Stimulated activated effector memory CD8-positive, alpha-beta T cell treated with anti-CD3 and anti-CD28 coated beads, Interleukin-12 subunit alpha, Interleukin-12 subunit beta, amount 100 ng/mL, for 72 hours (primary cell): ENCODE measurements around the gene GRIP1.

Source experiments
- ATAC-seq: fragments of 150-1000 bp; cut with Tn5 transposase; 2 replicates; pipeline ENCODE4 v1.10.0; 2021
- DNase-seq, 2 donors: peaks; one replicate each; pipeline ENCODE4 v3.0.0; 2021 to 2022; ENCODE audit warnings: low spot score in 2 of 2
- H3K27ac Mint-ChIP-seq: one replicate; pipeline ENCODE4 v1.8.0; 2022; ENCODE audit warnings: mild to moderate bottlenecking, mixed read lengths
- H3K36me3 Mint-ChIP-seq: one replicate; pipeline ENCODE4 v1.8.0; 2022; ENCODE audit warnings: mild to moderate bottlenecking, mixed read lengths
- H3K4me1 Mint-ChIP-seq: one replicate; pipeline ENCODE4 v1.8.0; 2022; ENCODE audit warnings: mixed read lengths
- H3K4me3 Mint-ChIP-seq: one replicate; pipeline ENCODE4 v1.8.0; 2022; ENCODE audit warnings: mild to moderate bottlenecking, mixed read lengths
- H3K9me3 Mint-ChIP-seq: one replicate; pipeline ENCODE4 v1.8.0; 2022; ENCODE audit warnings: mixed read lengths

Gene GRIP1

GRCh38 chr12:66456612-66457011 is 222.3 kb downstream of the GRIP1 start:
- H3K36me3 Mint-ChIP-seq: no peaks in the 10 kb centered on the region
- DNase-seq (no peak), ATAC-seq (no peak)
- no peaks in the 10 kb centered on the region for H3K4me1 Mint-ChIP-seq
- no peaks in the 10 kb centered on the region for H3K9me3 Mint-ChIP-seq
- no peak overlapping the region for H3K4me3 Mint-ChIP-seq
- H3K27ac Mint-ChIP-seq: no peak overlapping the region

- no peak for DNase-seq
- Mint-ChIP-seq H3K4me3 (no peak overlapping the region), H3K27ac (no peak overlapping the region), H3K4me1 (no peaks in the 10 kb centered on the region), H3K36me3 (no peaks in the 10 kb centered on the region), H3K9me3 (no peaks in the 10 kb centered on the region)
- ATAC-seq: peak; percentile 55
These were observed 225.0 kb downstream of the GRIP1 start for GRCh38 chr12:66453844-66454243.

GRCh38 chr12:66453120-66453519 is 225.8 kb downstream of the GRIP1 start:
- ATAC-seq (no peak), DNase-seq (no peak)
- Mint-ChIP-seq H3K36me3 (no peaks in the 10 kb centered on the region), H3K4me3 (no peak overlapping the region), H3K27ac (no peak overlapping the region), H3K4me1 (no peaks in the 10 kb centered on the region), H3K9me3 (no peaks in the 10 kb centered on the region)

- DNase-seq: no peak
- H3K9me3 Mint-ChIP-seq: no peaks in the 10 kb centered on the region
- no peak overlapping the region for H3K4me3 Mint-ChIP-seq
- ATAC-seq: no peak
- H3K27ac Mint-ChIP-seq: no peak overlapping the region
- no peaks in the 10 kb centered on the region for H3K36me3 Mint-ChIP-seq
- no peaks in the 10 kb centered on the region for H3K4me1 Mint-ChIP-seq
These were observed 229.3 kb downstream of the GRIP1 start for GRCh38 chr12:66449531-66449930.

GRCh38 chr12:66447643-66448042 is 231.2 kb downstream of the GRIP1 start:
- ATAC-seq (no peak), DNase-seq (no peak)
- no peaks in the 10 kb centered on the region for H3K36me3 Mint-ChIP-seq

DNA sequence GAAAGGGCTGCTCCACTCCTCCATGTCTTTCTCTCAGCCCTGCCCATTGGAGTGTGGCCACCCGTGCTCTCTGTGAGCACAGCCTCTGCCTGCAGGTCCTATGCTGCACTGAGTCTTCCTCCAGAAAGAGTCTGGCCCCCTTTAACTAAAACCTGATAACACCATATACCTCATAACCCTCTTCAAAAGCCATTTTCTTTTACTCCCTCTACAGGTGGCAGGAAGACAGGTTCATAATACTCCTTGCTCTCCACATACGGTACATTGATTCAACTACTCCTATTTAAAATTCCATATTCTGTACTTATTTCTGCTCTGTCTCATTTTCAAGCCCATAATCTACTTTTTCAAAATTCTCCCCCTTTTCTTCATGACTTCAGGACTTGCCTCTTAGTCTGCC is 232.6 kb downstream of the GRIP1 start:
- no peaks in the 10 kb centered on the region for H3K9me3 Mint-ChIP-seq
- H3K4me3 Mint-ChIP-seq: no peak overlapping the region
- H3K27ac Mint-ChIP-seq: no peak overlapping the region
- no peaks in the 10 kb centered on the region for H3K4me1 Mint-ChIP-seq
- no peak for DNase-seq
- no peaks in the 10 kb centered on the region for H3K36me3 Mint-ChIP-seq
- no peak for ATAC-seq

More at GRCh38 chr12:66447643-66448042, 231.2 kb downstream of the GRIP1 start:
- H3K9me3 Mint-ChIP-seq: no peaks in the 10 kb centered on the region
- no peaks in the 10 kb centered on the region for H3K4me1 Mint-ChIP-seq
- no peak overlapping the region for H3K27ac Mint-ChIP-seq
- no peak overlapping the region for H3K4me3 Mint-ChIP-seq

DNA sequence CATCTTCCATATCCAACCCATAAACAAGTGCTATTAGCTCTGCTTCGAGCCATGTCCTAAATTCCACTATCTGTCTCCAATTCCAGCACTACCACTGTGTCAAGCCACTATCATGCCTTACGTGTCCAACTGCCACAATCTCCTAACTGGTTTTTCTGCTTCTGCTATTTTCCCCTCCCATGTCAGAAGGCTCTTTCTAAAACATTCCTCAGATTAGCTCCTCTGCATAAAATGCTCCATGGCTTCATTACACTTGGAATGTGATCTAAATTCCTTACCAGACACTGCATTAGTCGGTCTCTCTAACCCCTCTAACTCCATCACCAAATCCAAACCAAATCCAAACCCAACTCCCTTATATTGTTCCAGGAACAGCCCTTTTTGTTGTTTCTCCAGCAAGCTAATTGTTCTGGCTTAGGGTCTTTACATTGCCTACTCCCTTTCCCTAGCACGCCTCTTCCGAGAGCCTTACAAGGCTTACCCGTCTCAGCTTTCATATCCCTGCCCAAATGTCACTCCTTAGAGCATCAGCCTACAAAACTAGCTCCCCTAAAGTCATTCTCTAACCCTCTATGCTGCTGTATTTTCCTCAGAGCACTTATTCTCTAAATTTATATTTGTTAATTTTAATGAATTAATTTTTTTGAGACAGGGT is 236.8 kb downstream of the GRIP1 start:
- DNase-seq (no peak), ATAC-seq (no peak)
- no peak overlapping the region for H3K4me3 Mint-ChIP-seq
- no peaks in the 10 kb centered on the region for H3K36me3 Mint-ChIP-seq
- H3K4me1 Mint-ChIP-seq: no peaks in the 10 kb centered on the region
- H3K27ac Mint-ChIP-seq: no peak overlapping the region
- no peaks in the 10 kb centered on the region for H3K9me3 Mint-ChIP-seq

- DNase-seq (no peak), ATAC-seq (no peak)
- H3K4me3 Mint-ChIP-seq: no peak overlapping the region
- no peak overlapping the region for H3K27ac Mint-ChIP-seq
- H3K4me1 Mint-ChIP-seq: no peaks in the 10 kb centered on the region
- H3K9me3 Mint-ChIP-seq: no peaks in the 10 kb centered on the region
- no peaks in the 10 kb centered on the region for H3K36me3 Mint-ChIP-seq
These were observed 240.3 kb downstream of the GRIP1 start for GRCh38 chr12:66438601-66439000.

DNA sequence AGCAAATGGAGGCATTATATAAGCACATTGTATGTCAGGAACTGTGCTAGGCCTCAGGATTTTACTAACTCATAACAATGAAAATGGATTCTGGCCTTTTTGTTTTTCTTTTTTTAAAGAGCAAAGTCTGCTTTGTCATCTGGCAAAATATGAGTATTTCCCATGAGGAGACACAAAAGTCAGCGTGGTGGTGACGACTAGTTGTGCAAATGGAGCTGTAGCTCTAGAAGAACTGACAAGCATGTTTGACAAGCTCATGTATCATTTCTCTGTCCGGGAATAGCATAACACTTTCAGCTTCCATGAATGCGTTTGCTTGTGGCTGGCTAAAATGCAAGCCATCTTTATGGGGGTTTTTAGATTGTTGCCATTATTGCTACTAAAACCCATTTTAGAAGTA is 248.8 kb downstream of the GRIP1 start:
- H3K4me1 Mint-ChIP-seq: no peaks in the 10 kb centered on the region
- H3K27ac Mint-ChIP-seq: no peak overlapping the region
- no peak for ATAC-seq

DNA sequence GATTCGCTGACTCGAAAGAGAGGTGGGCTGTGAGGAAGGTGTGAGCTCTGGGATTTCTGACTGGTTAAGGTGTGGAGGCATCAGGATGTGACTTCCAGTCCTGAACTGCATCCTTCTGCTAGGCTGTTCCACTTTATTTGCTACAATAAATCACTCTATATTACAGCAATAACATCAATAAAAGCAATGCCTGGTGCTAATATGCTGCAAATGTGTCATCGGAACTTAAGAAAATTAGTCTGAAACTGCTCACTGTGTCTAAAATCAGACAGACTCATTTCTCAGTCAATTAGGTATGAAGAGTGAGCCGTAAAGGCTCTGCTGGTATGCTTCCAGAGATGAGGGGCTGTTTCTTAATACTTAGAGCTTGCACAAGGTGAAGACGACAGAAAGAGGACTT is 250.0 kb downstream of the GRIP1 start:
- Mint-ChIP-seq H3K4me1 (no peaks in the 10 kb centered on the region), H3K27ac (no peak overlapping the region), H3K4me3 (no peak overlapping the region), H3K9me3 (peaks cover 3% of the 10 kb centered on the region), H3K36me3 (no peaks in the 10 kb centered on the region)
- ATAC-seq (no peak), DNase-seq (no peak)

More for the DNA sequence above, 248.8 kb downstream of the GRIP1 start:
- DNase-seq: no peak
- no peaks in the 10 kb centered on the region for H3K9me3 Mint-ChIP-seq
- H3K4me3 Mint-ChIP-seq: no peak overlapping the region
- H3K36me3 Mint-ChIP-seq: no peaks in the 10 kb centered on the region

DNA sequence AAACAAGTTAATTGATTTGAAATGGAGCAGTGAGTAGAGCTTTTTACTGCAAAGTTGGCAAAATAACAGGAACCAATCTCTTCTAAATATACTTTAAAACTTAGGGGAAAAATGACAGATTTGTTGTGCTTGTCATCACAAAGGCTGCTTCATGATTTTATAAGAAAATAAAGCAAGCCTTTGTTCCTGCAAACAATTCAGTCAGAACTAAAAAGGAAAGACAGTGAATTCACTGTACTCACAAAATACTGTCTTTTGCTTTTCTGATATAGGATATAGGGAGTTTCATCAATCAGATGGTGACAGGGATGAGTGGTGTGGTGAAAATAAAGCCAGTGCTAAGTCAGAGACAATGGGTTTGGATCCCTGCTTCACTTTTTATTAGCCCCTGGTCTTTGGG is 250.6 kb downstream of the GRIP1 start:
- no peak overlapping the region for H3K27ac Mint-ChIP-seq
- peaks cover 3% of the 10 kb centered on the region for H3K9me3 Mint-ChIP-seq
- ATAC-seq: no peak

DNA sequence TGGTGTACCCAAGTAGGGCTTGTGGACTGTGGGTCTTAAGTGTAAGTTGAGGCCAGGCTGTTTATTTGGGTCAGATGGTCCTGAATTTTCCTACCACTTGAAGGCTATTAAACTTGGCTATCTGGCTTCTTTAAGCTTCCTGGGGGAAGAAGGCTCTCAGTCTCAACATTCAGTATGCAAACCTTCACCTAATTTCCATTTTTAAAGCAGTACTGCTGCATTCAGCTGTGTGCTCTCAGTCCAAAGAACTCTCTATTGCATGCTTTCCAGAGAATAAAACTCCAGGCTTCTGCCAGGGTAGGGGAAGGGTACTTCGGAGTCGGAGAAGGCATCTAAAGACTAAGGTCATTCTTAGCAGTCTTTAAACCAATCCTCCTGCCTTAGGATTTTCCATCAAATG is 252.2 kb downstream of the GRIP1 start:
- Mint-ChIP-seq H3K4me1 (no peaks in the 10 kb centered on the region), H3K36me3 (no peaks in the 10 kb centered on the region), H3K9me3 (peaks cover 3% of the 10 kb centered on the region), H3K27ac (no peak overlapping the region), H3K4me3 (no peak overlapping the region)
- no peak for DNase-seq
- no peak for ATAC-seq

More for the DNA sequence above, 250.6 kb downstream of the GRIP1 start:
- Mint-ChIP-seq H3K4me1 (no peaks in the 10 kb centered on the region), H3K4me3 (no peak overlapping the region), H3K36me3 (no peaks in the 10 kb centered on the region)
- no peak for DNase-seq

- no peaks in the 10 kb centered on the region for H3K36me3 Mint-ChIP-seq
- no peak for ATAC-seq
- no peaks in the 10 kb centered on the region for H3K4me1 Mint-ChIP-seq
- no peak for DNase-seq
- no peak overlapping the region for H3K4me3 Mint-ChIP-seq
- H3K9me3 Mint-ChIP-seq: peaks cover 3% of the 10 kb centered on the region
- H3K27ac Mint-ChIP-seq: no peak overlapping the region
These were observed 255.6 kb downstream of the GRIP1 start for GRCh38 chr12:66423266-66423665.

DNA sequence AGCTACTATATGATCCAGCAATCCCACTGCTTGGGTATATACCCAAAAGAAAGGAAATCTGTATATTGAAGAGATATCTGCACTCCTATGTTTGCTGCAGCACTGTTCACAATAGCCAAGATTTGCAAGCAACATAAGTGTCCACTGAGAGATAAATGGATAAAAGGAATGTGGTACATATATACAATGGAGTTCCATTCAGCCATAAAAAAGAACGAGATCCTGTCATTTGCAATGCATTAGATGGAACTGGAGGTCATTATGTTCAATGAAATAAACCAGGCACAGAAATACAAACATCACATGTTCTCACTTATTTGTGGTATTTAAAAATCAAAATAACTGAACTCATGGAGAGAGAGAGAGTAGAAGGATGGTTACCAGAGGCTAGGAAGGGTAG is 260.0 kb downstream of the GRIP1 start:
- ATAC-seq (no peak), DNase-seq (no peak)
- Mint-ChIP-seq H3K27ac (no peak overlapping the region), H3K9me3 (no peaks in the 10 kb centered on the region), H3K4me3 (no peak overlapping the region), H3K36me3 (no peaks in the 10 kb centered on the region), H3K4me1 (no peaks in the 10 kb centered on the region)

GRCh38 chr12:66417217-66417616 is 261.7 kb downstream of the GRIP1 start:
- Mint-ChIP-seq H3K4me3 (no peak overlapping the region), H3K4me1 (no peaks in the 10 kb centered on the region), H3K27ac (no peak overlapping the region), H3K9me3 (no peaks in the 10 kb centered on the region), H3K36me3 (no peaks in the 10 kb centered on the region)
- ATAC-seq (no peak), DNase-seq (no peak)

- Mint-ChIP-seq H3K36me3 (no peaks in the 10 kb centered on the region), H3K27ac (no peak overlapping the region), H3K4me1 (no peaks in the 10 kb centered on the region), H3K4me3 (no peak overlapping the region), H3K9me3 (no peaks in the 10 kb centered on the region)
- ATAC-seq (peak; percentile 48), DNase-seq (peak; percentile 11 to 59)
These were observed 269.5 kb downstream of the GRIP1 start for GRCh38 chr12:66409195-66409871.
